Measurements from ENCODE around the gene TTC22.
A peak's percentile ranks its signal among the peaks of the same experiment; 100 is the strongest.

Gene TTC22

GRCh38 chr1:54806931-54807611 is 5.9 kb upstream of the TTC22 start:
- no peak for DNase-seq

DNA sequence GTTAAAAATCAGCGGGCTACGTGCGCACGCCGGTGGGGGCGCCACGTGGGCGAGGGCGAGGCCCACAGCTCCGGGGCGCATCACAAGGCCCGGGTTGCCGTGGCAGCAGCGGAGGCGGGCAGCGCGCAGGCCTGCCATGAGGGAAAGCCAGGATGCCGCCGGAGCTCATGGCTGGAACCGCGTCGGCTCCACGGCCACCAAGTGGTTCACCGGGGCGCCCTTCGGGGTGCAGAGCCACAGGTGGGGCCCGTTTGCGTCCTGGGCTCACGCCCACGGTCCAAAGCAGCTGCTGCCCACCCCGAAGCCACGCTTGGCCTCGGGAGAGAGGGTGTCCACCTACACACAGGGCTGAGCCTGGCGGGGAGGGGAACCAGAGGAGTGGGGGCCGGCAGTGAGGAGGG is 4.9 kb upstream of the TTC22 start:
- DNase-seq = no peak

GRCh38 chr1:54805466-54805865 is 4.3 kb upstream of the TTC22 start:
- no peak for DNase-seq

DNA sequence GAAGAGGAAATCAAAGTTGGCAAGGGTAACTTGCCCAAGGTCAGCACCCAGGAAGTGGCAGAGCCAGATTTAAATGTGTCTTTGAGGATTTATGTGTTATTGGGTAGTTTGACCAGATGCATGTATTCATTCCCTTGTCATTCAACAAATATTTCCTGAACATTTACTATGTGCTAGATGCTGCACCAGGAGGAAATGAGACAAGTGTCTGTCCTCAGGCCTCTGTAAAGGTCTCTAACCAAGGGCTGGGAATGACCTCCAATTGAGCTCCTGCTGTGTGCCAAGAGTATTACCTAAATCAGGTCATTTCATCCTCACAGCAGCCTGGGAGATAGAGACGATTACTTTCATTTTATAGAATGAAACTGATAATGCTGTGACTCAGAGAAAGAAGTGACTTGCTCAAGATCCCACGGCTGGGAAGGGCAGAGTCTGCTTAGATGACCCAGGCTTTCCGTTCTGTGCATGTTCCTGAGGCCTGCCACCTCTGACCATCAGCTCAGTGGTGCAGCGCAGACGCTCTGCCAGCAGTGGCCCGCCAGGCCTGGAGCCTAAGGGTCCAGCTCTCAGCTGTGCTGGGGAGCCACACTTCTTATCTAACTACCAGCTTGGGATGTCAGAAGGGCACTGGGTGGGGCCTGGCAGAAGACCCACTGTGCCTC is 3.5 kb upstream of the TTC22 start:
- peak; percentile 5 for DNase-seq

DNA sequence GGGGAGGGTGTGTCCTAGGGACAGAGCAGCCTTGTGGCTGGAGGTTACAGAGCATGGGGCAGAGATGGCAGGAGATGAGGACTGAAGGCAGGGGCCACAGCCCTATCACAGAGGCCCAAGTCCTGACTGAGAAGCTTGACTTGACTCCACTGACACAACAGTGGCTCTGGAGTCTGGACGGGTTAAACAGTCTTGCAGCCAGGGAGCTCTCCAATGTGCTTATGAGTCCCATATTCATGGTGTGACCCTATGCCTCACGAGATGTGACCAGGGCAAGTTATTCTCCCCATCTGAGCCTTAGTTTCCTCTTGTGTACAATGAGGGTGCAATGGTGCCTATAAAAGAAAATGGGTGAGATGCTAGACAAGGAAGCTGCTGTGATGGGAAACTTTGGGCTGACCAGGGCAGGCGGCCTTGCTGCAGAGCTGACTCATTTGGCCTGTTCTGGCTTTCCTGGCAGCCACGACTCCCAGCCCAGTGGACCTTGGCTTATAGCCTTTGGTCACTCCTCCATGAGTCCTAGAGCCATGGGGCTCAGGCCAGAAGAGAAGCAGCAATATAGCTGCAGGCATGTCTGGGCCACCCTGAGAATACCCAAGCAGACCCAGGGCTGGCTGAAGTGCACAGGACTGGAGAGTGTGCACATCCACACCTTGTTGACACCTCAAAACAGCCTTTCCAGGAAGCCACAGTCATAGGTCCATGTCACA is 2.8 kb upstream of the TTC22 start:
- peak; percentile 14 for DNase-seq

GRCh38 chr1:54800041-54800898 is 853 bp downstream of the TTC22 start:
- DNase-seq = peak; percentile 11

DNA sequence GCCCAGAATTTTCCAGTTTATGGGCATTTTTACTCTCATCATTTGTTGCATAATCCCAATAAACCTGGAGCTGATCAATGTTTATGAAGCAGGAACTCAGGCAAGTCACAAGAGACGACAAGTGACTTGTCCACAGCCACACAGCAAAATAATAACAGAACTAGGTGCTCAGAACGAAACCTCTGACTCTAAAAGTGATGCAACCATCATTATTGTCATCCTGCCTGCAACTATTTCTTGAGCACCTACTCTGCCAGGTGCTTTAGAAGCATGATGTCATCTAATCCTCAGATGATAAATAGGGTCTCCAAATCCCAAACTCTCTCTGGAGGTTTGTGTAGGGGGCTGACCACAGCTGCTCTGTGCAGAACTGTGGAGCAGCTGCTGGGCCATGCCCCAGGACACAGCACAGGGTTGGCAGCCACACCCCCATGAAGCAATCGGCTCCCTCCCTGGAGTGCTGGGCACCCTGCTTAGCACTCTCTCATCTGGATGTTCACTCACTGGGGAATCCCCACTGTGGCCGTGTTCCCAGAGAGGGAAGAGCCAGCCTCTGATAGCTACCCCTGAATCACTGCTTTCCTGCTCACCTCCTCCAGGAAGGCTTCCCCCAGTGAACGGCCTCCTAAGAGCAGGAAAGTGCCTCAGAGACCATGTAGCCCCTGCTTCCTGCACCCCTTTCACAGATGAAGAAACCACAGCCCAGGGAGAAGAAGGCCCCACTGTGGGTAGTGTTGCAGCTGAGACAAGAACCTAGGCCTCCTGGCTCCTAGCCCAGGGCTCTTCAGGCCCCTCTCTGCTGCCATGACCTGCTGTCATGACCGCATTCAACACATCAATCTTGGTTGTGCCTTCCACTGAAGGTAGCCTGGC is 2.1 kb downstream of the TTC22 start:
- peak; percentile 10 for DNase-seq

DNA sequence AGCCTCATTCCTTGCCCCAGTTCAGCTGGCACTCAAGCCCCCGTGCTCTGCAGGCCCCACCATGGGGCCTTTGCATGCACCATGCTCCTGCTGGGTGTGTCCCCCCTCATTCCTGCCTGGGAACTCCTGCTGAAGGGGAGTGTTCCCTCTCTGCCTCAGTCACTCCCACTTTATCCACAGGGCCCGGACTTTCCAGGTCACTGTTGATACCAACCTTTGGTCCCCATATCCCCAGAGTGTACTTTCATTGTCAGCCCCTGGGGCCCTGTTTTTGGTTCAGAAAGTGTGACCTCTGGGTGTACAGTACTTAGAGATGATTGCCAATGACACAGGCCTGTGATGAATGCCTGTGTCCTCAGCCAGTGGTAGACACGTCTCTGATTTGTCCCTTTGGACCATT is 2.9 kb downstream of the TTC22 start:
- no peak for DNase-seq

GRCh38 chr1:54796902-54797301 is 4.2 kb downstream of the TTC22 start:
- DNase-seq = no peak

DNA sequence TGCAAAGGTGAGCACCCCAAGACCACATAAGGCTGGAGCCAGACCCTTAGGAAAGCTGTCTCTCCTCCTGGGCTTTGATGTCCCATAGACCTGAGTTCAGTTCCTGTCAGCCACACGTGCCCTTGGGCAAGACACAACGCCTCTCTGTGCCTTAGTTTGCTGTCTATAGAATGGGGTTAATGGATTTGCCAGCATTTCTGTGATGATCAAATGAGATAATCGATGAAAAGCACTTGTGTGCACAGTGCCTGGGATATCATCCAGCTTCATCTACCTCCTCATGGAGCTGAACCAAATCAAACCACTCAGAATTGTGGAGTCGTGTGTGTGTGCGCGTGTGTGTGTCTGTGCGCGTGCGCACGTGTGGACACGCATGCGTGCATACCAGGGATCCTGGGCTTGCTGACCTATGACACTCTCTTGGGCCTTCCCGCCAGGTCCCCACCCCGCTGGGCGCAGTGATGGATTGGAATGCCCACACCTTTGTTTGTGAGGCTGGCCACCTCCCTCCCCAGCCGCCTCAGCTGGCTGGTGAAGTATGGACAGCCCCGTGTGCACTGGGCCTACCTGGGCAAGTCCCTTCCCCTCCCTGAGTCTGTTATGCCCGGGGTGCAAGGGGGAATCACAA is 5.2 kb downstream of the TTC22 start:
- no peak for DNase-seq

GRCh38 chr1:54795356-54795665 is 5.8 kb downstream of the TTC22 start:
- DNase-seq = no peak

GRCh38 chr1:54794451-54795355 is 6.4 kb downstream of the TTC22 start:
- no peak for DNase-seq

GRCh38 chr1:54792686-54793282 is 8.3 kb downstream of the TTC22 start:
- DNase-seq = peak; percentile 81

- DNase-seq = no peak
Measured at GRCh38 chr1:54791880-54792522, 9.1 kb downstream of the TTC22 start.

DNA sequence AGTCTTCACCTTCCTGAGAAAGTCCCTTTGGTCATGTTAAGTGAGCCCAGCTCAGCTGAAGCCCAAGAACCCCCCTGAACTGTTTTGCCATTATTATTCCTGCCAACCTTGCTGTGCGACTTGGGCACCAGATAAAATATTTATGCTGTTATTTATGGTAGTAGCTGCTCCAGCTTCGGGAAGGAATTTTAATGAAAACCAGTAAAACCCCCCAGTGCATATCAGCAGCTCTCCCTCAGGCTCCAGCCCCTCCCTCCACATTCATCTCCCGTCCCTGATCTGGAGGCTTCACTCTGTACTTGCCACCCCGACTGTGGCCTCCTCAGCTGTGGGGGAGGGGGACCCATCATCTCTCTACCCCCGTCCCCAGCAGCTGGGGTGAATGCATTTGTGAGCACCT is 12.7 kb downstream of the TTC22 start:
- no peak for DNase-seq

GRCh38 chr1:54787604-54788003 is 13.5 kb downstream of the TTC22 start:
- DNase-seq = no peak

GRCh38 chr1:54786778-54787177 is 14.3 kb downstream of the TTC22 start:
- no peak for DNase-seq

GRCh38 chr1:54784066-54784465 is 17.1 kb downstream of the TTC22 start:
- DNase-seq = no peak

DNA sequence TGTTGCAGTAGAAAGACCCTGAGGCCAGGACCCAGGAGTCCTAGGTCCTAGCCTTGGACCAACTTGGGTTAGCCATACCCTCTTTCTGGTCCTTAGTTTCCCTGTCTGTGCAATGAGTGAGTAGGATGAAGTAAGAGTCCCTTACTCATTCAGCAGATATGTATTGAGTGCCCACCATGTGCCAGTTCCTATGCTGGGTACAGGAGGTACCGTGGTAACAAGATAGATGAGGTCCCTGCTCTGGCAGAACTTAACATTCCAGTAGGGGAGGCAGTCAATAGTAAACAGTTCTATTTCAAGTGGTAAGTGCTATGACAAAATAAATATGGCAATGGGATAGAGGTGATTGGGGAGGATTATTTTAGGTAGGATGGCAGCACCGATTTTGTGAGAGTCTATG is 18.5 kb downstream of the TTC22 start:
- no peak for DNase-seq

- DNase-seq = no peak
Measured at GRCh38 chr1:54782156-54782555, 19.0 kb downstream of the TTC22 start.
